Measurements from ENCODE around the gene MFGE8. TPM values are rescaled to one million over a fixed set of nuclear protein-coding genes. Genes with fewer than 3 reads are reported as not detected.

Gene MFGE8
- total RNA-seq, 6 donors from 2014 or later = 87.8 to 423 (median 144) TPM

DNA sequence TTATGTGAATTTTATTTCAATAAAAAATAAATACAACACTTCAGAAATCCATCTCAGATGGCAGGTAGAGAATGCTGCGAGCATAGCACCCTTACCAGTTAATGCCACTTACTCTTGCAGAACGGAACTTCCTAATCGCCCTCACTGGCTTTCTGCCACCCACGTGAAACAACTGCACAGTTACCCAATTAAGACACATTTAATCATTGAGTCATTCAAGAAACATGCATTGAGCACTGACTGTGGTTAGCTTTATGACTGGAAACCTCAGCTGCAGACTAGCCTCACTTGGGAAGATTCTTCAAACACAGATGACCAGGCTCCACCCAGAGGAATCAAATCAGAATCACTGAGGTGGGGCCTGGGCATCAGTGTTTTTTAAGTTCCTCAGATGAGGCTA lies 5.6 kb upstream of the MFGE8 start:
- TF ChIP-seq POLR2AphosphoS5 (IDR thresholded peaks at IDR 0.05) (peak; percentile 39 to 77), POLR2A (IDR thresholded peaks at IDR 0.05) (peak in 1 of 4 donors; percentile 23), EP300 (IDR thresholded peaks at IDR 0.05) (peak in 1 of 4 donors; percentile 74)
- TF ChIP-seq, protein P1, sequence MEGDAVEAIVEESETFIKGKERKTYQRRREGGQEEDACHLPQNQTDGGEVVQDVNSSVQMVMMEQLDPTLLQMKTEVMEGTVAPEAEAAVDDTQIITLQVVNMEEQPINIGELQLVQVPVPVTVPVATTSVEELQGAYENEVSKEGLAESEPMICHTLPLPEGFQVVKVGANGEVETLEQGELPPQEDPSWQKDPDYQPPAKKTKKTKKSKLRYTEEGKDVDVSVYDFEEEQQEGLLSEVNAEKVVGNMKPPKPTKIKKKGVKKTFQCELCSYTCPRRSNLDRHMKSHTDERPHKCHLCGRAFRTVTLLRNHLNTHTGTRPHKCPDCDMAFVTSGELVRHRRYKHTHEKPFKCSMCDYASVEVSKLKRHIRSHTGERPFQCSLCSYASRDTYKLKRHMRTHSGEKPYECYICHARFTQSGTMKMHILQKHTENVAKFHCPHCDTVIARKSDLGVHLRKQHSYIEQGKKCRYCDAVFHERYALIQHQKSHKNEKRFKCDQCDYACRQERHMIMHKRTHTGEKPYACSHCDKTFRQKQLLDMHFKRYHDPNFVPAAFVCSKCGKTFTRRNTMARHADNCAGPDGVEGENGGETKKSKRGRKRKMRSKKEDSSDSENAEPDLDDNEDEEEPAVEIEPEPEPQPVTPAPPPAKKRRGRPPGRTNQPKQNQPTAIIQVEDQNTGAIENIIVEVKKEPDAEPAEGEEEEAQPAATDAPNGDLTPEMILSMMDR (IDR thresholded peaks at IDR 0.05) = no peak
- H3K9me3 ChIP-seq = no peaks in the 10 kb centered on the region
- no peaks in the 10 kb centered on the region for H3K27me3 ChIP-seq
- H3K4me1 ChIP-seq = peaks cover 0 to 10% (median 3%) of the 10 kb centered on the region in 4 donors
- WGBS, 2 donors = 26 to 40% methylated on average over 4 of the region's 4 CpGs
- no peaks in the 10 kb centered on the region for H3K36me3 ChIP-seq
- H3K4me3 ChIP-seq = no peak overlapping the region
- peak overlapping the region in 1 of 4 donors; percentile 33 for H3K27ac ChIP-seq
- ATAC-seq (ENCODE audit: low FRiP score in 2 of 2) (peak; percentile 70 to 91), DNase-seq (peak in 1 of 2 donors; percentile 84)

GRCh38 chr15:88917760-88918159 lies 4.6 kb upstream of the MFGE8 start:
- H3K27me3 ChIP-seq = no peaks in the 10 kb centered on the region
- H3K36me3 ChIP-seq = no peaks in the 10 kb centered on the region
- no peaks in the 10 kb centered on the region for H3K9me3 ChIP-seq
- WGBS, 2 donors = 83 to 86% methylated on average over 5 of the region's 5 CpGs
- no peak for TF ChIP-seq POLR2AphosphoS5 (IDR thresholded peaks at IDR 0.05)
- TF ChIP-seq POLR2A (IDR thresholded peaks at IDR 0.05) = no peak
- H3K27ac ChIP-seq = no peak overlapping the region
- H3K4me3 ChIP-seq = no peak overlapping the region
- ATAC-seq (ENCODE audit: low FRiP score in 2 of 2) (no peak), DNase-seq (no peak)
- peaks cover 0 to 18% (median 7%) of the 10 kb centered on the region in 4 donors for H3K4me1 ChIP-seq

GRCh38 chr15:88915354-88915753 lies 2.2 kb upstream of the MFGE8 start:
- Histone ChIP-seq H3K9me3 (no peaks in the 10 kb centered on the region), H3K36me3 (no peaks in the 10 kb centered on the region), H3K4me1 (peaks cover 11 to 38% (median 21%) of the 10 kb centered on the region in 4 donors), H3K27me3 (no peaks in the 10 kb centered on the region), H3K27ac (no peak overlapping the region), H3K4me3 (no peak overlapping the region)
- DNase-seq (no peak), ATAC-seq (ENCODE audit: low FRiP score in 2 of 2) (no peak)
- 92 to 93% methylated on average over 10 of the region's 10 CpGs for WGBS, 2 donors
- no peak for TF ChIP-seq POLR2A (IDR thresholded peaks at IDR 0.05)
- TF ChIP-seq EP300 (IDR thresholded peaks at IDR 0.05) = no peak
- TF ChIP-seq POLR2AphosphoS5 (IDR thresholded peaks at IDR 0.05) = no peak
- TF ChIP-seq, protein P1 (IDR thresholded peaks at IDR 0.05) = no peak

- peaks cover 11 to 45% (median 21%) of the 10 kb centered on the region in 4 donors for H3K4me1 ChIP-seq
- TF ChIP-seq POLR2A (IDR thresholded peaks at IDR 0.05) (no peak), EP300 (IDR thresholded peaks at IDR 0.05) (no peak), POLR2AphosphoS5 (IDR thresholded peaks at IDR 0.05) (no peak)
- TF ChIP-seq, protein P1 (IDR thresholded peaks at IDR 0.05) = no peak
- WGBS, 2 donors = 64 to 68% methylated on average over 4 of the region's 4 CpGs
- ATAC-seq (ENCODE audit: low FRiP score in 2 of 2) (no peak), DNase-seq (no peak)
- peaks cover 0 to 15% (median 6%) of the 10 kb centered on the region in 4 donors for H3K36me3 ChIP-seq
- H3K27ac ChIP-seq = peak overlapping the region in 1 of 4 donors; percentile 80
- H3K27me3 ChIP-seq = no peaks in the 10 kb centered on the region
- no peaks in the 10 kb centered on the region for H3K9me3 ChIP-seq
- H3K4me3 ChIP-seq = peak overlapping the region in 2 of 4 donors; percentile 69 to 83
Observed at GRCh38 chr15:88913850-88914169, 631 bp upstream of the MFGE8 start.

- peak; percentile 4 to 37 for ATAC-seq (ENCODE audit: low FRiP score in 2 of 2)
- TF ChIP-seq POLR2AphosphoS5 (IDR thresholded peaks at IDR 0.05) = peak in 1 of 2 donors; percentile 2
- TF ChIP-seq, protein P1 (IDR thresholded peaks at IDR 0.05) = no peak
- TF ChIP-seq POLR2A (IDR thresholded peaks at IDR 0.05) = no peak
- no peak for TF ChIP-seq EP300 (IDR thresholded peaks at IDR 0.05)
- peaks cover 11 to 38% (median 21%) of the 10 kb centered on the region in 4 donors for H3K4me1 ChIP-seq
- no peaks in the 10 kb centered on the region for H3K9me3 ChIP-seq
- H3K4me3 ChIP-seq = peak overlapping the region; percentile 69 to 90 (median 82)
- peaks cover 0 to 27% (median 11%) of the 10 kb centered on the region in 4 donors for H3K36me3 ChIP-seq
- 15% methylated on average over 18 of the region's 20 CpGs; no CpG with 5 or more reads in 1 of the 2 donors for WGBS, 2 donors
- DNase-seq = peak in 1 of 2 donors; percentile 80
- no peaks in the 10 kb centered on the region for H3K27me3 ChIP-seq
- H3K27ac ChIP-seq = peak overlapping the region; percentile 66 to 89 (median 83)
Observed at GRCh38 chr15:88912500-88912921, 668 bp downstream of the MFGE8 start.
